GM23338 (cell line): ENCODE measurements around the gene PIGU.

ENCODE experiments used
- CTCF ChIP-seq, 2 experiments: fragments of 200-600 bp in 1 of 2; sonication (generic) in 1 of 2; conservative IDR thresholded peaks; 2 replicates each; pipeline versions ENCODE4 v1.5.1 to v1.6.1; 2016 to 2017; ENCODE audit warnings: antibody characterized with exemption in 2 of 2, low read depth in 2 of 2, mild to moderate bottlenecking in 2 of 2, moderate library complexity in 1 of 2
- POLR2AphosphoS5 ChIP-seq: IDR thresholded peaks from 2 replicates; pipeline ENCODE4 v1.6.1; 2016; ENCODE audit warnings: antibody characterized with exemption, low read depth
- ZNF331 ChIP-seq: fragments of 250-450 bp; sonication (Bioruptor Pico); IDR thresholded peaks from 2 replicates; pipeline ENCODE4 v1.5.0; 2020; ENCODE audit warnings: low read depth, mild to moderate bottlenecking, moderate library complexity

GRCh38 chr20:34557936-34558319 is 119.0 kb downstream of the PIGU start:
- TF ChIP-seq CTCF (conservative IDR thresholded peaks at IDR 0.05; ENCODE audit: low read depth in 2 of 2) = no peak
- no peak for TF ChIP-seq POLR2AphosphoS5
- TF ChIP-seq ZNF331 (CRISPR knock-in tag) = no peak
